Lung (tissue), 12 donors: Measurements from ENCODE around the gene ZNF536. TPM values are rescaled to one million over a fixed set of nuclear protein-coding genes. Genes with fewer than 3 reads are reported as not detected.

ENCODE experiments used
- ATAC-seq: fragments of 200-7000 bp; cut with Tn5 transposase; one replicate; pipeline ENCODE4 v1.9.1; 2020; ENCODE audit warnings: moderate number of reproducible peaks; ENCODE audit not compliant: insufficient read depth, low FRiP score
- DNase-seq, 3 donors: peaks; one replicate each; pipeline ENCODE4 v3.0.0-alpha.2; 2013 to 2017
- H3K27ac ChIP-seq, 2 donors: one replicate each; pipeline ENCODE4 v1.5.1; 2013; ENCODE audit warnings: mild to moderate bottlenecking in 2 of 2, moderate library complexity in 2 of 2, control low read depth in 1 of 2, inconsistent platforms in 1 of 2, low read depth in 1 of 2, low read length in 1 of 2
- H3K27me3 ChIP-seq, 3 donors: one replicate each; pipeline ENCODE4 v1.5.1; 2013; ENCODE audit warnings: low read length in 2 of 3; ENCODE audit not compliant: control insufficient read depth in 3 of 3, insufficient read depth in 3 of 3
- H3K36me3 ChIP-seq, 4 donors: one replicate each; pipeline ENCODE4 v1.5.1; 2013; ENCODE audit warnings: low read length in 4 of 4, mild to moderate bottlenecking in 1 of 4, moderate library complexity in 1 of 4; ENCODE audit not compliant: control insufficient read depth in 4 of 4, insufficient read depth in 4 of 4
- H3K4me1 ChIP-seq, 5 donors: one replicate each; pipeline ENCODE4 v1.5.1; 2013; ENCODE audit warnings: low read length in 5 of 5, mild to moderate bottlenecking in 2 of 5, moderate library complexity in 1 of 5; ENCODE audit not compliant: control insufficient read depth in 5 of 5, insufficient read depth in 5 of 5
- H3K4me3 ChIP-seq: one replicate; pipeline ENCODE4 v1.5.1; 2013; ENCODE audit warnings: mild to moderate bottlenecking, control low read depth, moderate library complexity
- H3K9ac ChIP-seq, 2 donors: one replicate each; pipeline ENCODE4 v1.5.1; 2013; ENCODE audit warnings: low read length in 2 of 2, control low read depth in 1 of 2; ENCODE audit not compliant: insufficient read depth in 1 of 2
- H3K9me3 ChIP-seq, 4 donors: one replicate each; pipeline ENCODE4 v1.5.1; 2013; ENCODE audit warnings: low read length in 3 of 4, mild to moderate bottlenecking in 1 of 4, moderate library complexity in 1 of 4; ENCODE audit not compliant: control insufficient read depth in 4 of 4, insufficient read depth in 3 of 4
- WGBS, 2 donors: extraction: QIAGEN DNeasy Blood & Tissue Kit; methylation state at CpG; one replicate each; pipeline ENCODE4 v1.1.7; 2013; 5-methylcytosine and 5-hydroxymethylcytosine counted together
- polyA plus RNA-seq, 2 donors: library from polyadenylated mRNA; stranded (reverse); fragments of 200-250 nt; gene quantifications; one replicate each; pipeline ENCODE4 v1.2.1, GENCODE V29; 2013
- total RNA-seq, 2 donors: library from RNA; depleted of rRNA in 1 of 2; stranded (reverse); fragments of >200 nt in 1 of 2; gene quantifications; one replicate each; pipeline ENCODE4 v1.2.1, GENCODE V29; 2014 to 2021
- TF ChIP-seq, protein P1 (sequence below): IDR thresholded peaks from 2 replicates; pipeline ENCODE4 v1.5.1; 2012; ENCODE audit warnings: mild to moderate bottlenecking; ENCODE audit errors: control extremely low read depth, extremely low read depth
- donor health status: control.
- donor health status: control.
- donor health status: Bipolar disorder and iron deficiency.
- donor health status: healthy.
- donor health status: DM: yes; HTN: yes; CAD: no.

The ZNF536 gene
- total and polyA plus RNA-seq, 4 donors: 0.07 to 5.6 (median 0.21) TPM

DNA sequence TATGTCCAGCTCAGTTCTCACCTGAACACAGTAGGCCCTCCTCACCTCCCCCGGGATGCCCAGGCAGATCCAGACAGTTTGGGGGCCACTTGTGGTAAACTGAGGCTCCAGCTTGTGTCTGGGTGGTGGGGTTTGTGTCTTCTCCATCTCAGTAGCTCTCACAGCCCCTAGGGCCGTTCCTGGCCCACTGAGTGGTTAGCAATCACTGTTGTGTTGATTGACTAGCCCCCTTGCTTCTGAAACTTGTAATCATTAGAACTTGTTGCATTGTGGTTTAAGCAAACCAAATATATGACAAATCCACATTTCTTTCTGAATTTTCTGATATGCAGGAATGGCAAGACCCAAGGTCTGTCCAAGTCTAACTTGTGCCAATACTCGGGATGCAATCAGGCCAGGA lies 13.9 kb upstream of the ZNF536 start:
- ATAC-seq (no peak), DNase-seq (no peak)
- Histone ChIP-seq H3K36me3 (no peaks in the 10 kb centered on the region), H3K27ac (no peak overlapping the region), H3K27me3 (no peaks in the 10 kb centered on the region), H3K4me1 (no peaks in the 10 kb centered on the region), H3K4me3 (no peak overlapping the region), H3K9ac (no peak overlapping the region), H3K9me3 (peaks cover 0 to 2% (median 0%) of the 10 kb centered on the region in 4 donors)
- WGBS, 2 donors: 89 to 92% methylated on average over 3 of the region's 3 CpGs
- TF ChIP-seq, protein P1, sequence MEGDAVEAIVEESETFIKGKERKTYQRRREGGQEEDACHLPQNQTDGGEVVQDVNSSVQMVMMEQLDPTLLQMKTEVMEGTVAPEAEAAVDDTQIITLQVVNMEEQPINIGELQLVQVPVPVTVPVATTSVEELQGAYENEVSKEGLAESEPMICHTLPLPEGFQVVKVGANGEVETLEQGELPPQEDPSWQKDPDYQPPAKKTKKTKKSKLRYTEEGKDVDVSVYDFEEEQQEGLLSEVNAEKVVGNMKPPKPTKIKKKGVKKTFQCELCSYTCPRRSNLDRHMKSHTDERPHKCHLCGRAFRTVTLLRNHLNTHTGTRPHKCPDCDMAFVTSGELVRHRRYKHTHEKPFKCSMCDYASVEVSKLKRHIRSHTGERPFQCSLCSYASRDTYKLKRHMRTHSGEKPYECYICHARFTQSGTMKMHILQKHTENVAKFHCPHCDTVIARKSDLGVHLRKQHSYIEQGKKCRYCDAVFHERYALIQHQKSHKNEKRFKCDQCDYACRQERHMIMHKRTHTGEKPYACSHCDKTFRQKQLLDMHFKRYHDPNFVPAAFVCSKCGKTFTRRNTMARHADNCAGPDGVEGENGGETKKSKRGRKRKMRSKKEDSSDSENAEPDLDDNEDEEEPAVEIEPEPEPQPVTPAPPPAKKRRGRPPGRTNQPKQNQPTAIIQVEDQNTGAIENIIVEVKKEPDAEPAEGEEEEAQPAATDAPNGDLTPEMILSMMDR: no peak

DNA sequence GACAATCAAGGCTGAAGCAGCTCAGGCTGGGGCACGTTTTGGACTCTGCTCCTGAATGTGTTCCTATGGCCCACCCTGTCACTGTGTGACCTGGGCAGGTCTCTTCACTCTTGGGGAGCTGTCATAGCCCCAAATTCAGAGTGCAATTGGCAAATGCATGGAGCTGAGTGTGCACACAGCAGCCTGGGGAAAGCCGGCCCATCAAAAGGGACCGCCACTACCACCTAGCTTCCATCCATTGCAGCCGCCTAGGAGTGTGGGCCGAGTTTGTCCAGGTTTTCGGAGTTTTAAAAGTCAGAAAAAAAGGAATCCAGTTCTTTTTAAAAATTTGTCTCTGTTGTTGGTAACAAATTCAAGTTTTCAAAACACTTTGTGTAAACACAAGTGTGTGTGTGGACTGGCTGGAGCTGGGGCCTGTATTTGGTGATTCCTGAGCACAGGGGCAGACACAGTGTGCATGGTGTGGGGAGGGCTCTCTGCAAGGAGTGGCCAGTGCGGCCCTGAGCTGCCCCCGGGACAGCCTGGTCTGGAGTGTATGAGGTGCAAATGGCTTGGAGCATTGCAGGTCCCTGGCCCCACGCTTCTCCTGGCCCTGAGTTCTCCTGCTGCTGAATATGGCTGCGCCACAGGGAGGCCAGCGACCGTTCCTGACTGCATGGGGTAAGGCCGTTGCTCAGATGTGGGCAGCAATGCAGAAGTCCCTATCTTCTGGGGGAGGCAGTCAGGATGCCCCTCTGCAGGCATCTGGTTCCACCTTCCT lies 13.2 kb upstream of the ZNF536 start:
- WGBS, 2 donors: 77% methylated on average over 13 of the region's 13 CpGs

DNA sequence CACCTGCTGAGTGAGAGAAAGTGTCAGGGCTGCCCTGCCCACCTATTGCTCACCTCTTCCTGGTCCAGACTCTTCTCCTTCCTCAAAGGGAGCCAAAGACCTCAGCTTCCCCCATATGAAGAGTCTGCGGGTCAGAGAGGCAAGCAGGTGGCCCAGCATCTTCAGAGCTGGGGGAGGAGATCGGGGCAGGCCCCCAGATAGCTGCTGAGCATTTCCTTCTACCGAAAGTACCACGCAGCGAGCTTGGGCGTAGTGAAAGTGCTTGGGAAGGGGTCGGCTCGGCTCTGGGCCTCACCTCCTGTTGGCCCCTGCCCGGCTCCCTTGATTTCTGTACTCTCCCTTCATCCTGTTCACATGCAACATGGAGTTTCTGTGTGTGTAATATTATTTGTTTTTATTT lies 12.2 kb upstream of the ZNF536 start:
- H3K4me1 ChIP-seq: peaks cover 0 to 8% (median 0%) of the 10 kb centered on the region in 5 donors
- peaks cover 0 to 2% (median 0%) of the 10 kb centered on the region in 4 donors for H3K9me3 ChIP-seq
- no peak overlapping the region for H3K4me3 ChIP-seq
- 79 to 83% methylated on average over 9 of the region's 9 CpGs for whole genome bisulfite sequencing, 2 donors
- TF ChIP-seq, protein P1: no peak
- no peak overlapping the region for H3K9ac ChIP-seq
- H3K36me3 ChIP-seq: no peaks in the 10 kb centered on the region
- DNase-seq (no peak), ATAC-seq (no peak)
- no peak overlapping the region for H3K27ac ChIP-seq
- no peaks in the 10 kb centered on the region for H3K27me3 ChIP-seq

More for the DNA sequence above, 13.2 kb upstream of the ZNF536 start:
- no peak overlapping the region for H3K9ac ChIP-seq
- no peak for DNase-seq
- H3K27ac ChIP-seq: no peak overlapping the region
- H3K4me3 ChIP-seq: no peak overlapping the region
- H3K36me3 ChIP-seq: no peaks in the 10 kb centered on the region
- no peak for ATAC-seq
- peaks cover 0 to 2% (median 0%) of the 10 kb centered on the region in 4 donors for H3K9me3 ChIP-seq
- TF ChIP-seq, protein P1: no peak
- H3K27me3 ChIP-seq: no peaks in the 10 kb centered on the region
- H3K4me1 ChIP-seq: no peaks in the 10 kb centered on the region
